Cardiac septum (tissue), 1 donor: Measurements from ENCODE around the gene DTNBP1. TPM values are rescaled to one million over a fixed set of nuclear protein-coding genes. Genes with fewer than 3 reads are reported as not detected.

ENCODE experiments used
- DNase-seq: peaks from one replicate; pipeline ENCODE4 v3.0.0-alpha.2; 2020; ENCODE audit warnings: low spot score
- intact Hi-C: fragments of 100-400 bp; cut with DNase I; formaldehyde crosslinking; loops from one replicate; pipeline ENCODE4 v1.14.0; 2022
- total RNA-seq: library from RNA; stranded (reverse); fragmentation: NEBNext Ultra II Directional; extraction: Animal tissue kit (Norgen Biotek cat#: 25700); gene quantifications from one replicate; pipeline ENCODE4 v1.2.1, GENCODE V29; 2021
- donor health status: DM: no; HTN: no; CAD: no.

The DTNBP1 gene
- total RNA-seq, 1 donor from 2014 or later, result 19.0 TPM

GRCh38 chr6:15522856-15523529 lies 139.8 kb downstream of the DTNBP1 start:
- no peak for DNase-seq
- intact Hi-C loops, result no loop called here

GRCh38 chr6:15522427-15522826 lies 140.4 kb downstream of the DTNBP1 start:
- DNase-seq, result no peak
- intact Hi-C loops, result no loop called here

- no peak for DNase-seq
- intact Hi-C loops, result no loop called here
Measured at GRCh38 chr6:15522026-15522425, 140.8 kb downstream of the DTNBP1 start.

DNA sequence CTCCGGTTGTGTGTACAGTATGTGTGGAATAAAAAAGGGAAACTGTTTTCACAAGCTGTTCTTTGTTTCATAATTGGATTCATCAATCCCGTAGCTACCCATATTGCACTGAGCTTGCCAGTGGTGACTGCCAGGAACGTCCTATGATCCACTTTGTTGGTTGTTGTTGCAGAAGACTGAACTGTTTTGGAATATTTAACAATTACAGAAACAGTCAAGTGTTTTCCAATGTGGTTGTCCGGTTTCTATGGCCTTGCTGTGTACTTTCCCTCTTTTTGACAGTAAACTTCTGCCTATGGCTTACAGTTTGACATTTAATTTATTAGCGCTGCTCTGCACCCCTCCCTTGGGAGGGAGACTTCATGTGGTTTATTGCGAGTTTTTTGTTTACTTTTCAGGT lies 141.2 kb downstream of the DTNBP1 start:
- intact Hi-C loops, result no loop called here
- no peak for DNase-seq

GRCh38 chr6:15520626-15521203 lies 142.1 kb downstream of the DTNBP1 start:
- DNase-seq, result no peak
- intact Hi-C loops, result no loop called here

- intact Hi-C loops, result loop anchor here (5.0 to 10.0 kb wide), 2 partner anchors 103 to 685 kb away; no protein-coding TSS in a partner anchor
- no peak for DNase-seq
Measured at GRCh38 chr6:15519681-15520080, 143.1 kb downstream of the DTNBP1 start.

- no peak for DNase-seq
- intact Hi-C loops, result loop anchor here (5.0 to 10.0 kb wide), 2 partner anchors 103 to 686 kb away; no protein-coding TSS in a partner anchor
Measured at GRCh38 chr6:15518878-15519277, 143.9 kb downstream of the DTNBP1 start.

GRCh38 chr6:15518057-15518456 lies 144.8 kb downstream of the DTNBP1 start:
- intact Hi-C loops, result loop anchor here (5.0 to 10.0 kb wide), 2 partner anchors 104 to 687 kb away; no protein-coding TSS in a partner anchor
- no peak for DNase-seq

- intact Hi-C loops, result loop anchor here (5.0 to 10.0 kb wide), 2 partner anchors 105 to 687 kb away; no protein-coding TSS in a partner anchor
- DNase-seq, result no peak
Measured at GRCh38 chr6:15517600-15517999, 145.2 kb downstream of the DTNBP1 start.

- intact Hi-C loops, result loop anchor here (5.0 to 10.0 kb wide), 2 partner anchors 105 to 688 kb away; no protein-coding TSS in a partner anchor
- DNase-seq, result no peak
Measured at GRCh38 chr6:15516923-15517560, 145.8 kb downstream of the DTNBP1 start.

DNA sequence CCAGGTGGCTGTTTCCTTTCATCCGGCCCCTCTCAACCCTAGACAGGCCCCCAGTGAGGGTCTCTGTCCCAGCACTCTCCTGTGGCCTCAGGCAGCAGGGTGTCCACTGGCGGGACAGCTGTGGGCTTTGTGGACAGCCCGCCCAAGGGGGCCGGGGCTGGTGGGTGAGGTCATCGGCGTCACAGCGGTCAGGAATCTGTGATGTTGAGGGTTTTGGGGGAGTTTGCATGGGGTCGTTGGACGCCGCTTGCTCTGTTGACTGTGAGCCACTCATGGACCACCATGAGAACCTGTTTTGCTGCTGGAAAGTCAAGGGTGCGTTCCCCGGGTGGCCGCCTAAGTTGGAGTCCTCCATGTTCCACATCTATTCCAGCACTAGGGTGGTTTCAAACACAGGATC lies 146.4 kb downstream of the DTNBP1 start:
- no peak for DNase-seq
- intact Hi-C loops, result loop anchor here (5.0 to 10.0 kb wide), 2 partner anchors 106 to 688 kb away; no protein-coding TSS in a partner anchor

DNA sequence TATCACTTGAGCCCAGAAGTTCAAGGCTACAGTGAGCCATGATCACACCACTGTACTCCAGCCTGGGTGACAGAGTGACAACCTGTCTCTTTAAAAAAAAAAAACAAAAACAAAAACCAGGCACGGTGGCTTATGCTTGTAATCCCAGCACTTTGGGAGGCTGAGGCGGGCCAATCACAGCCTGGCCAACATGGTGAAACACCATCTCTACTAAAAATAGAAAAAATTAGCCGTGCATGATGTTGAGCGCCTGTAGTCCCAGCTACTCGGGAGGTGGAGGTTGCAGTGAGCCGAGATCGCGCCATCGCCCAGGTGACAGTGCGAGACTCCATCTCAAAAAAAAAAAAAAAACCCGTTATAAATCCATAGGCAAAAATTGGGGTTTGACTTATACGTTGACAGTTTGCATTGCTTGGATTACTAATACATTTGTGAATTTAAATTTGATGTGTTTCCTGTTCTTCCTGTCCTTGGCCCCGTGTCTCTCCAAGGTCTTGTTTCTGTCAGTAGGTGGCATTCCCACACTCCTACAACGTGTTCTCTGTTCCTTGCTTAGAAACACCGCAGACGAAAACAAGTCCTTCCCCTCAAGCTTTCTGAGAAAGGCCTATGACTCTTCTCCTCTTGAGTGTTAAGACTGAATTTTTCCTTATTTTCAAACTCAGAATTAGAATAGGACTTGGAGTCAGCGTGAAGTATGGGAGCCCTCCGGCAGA lies 147.0 kb downstream of the DTNBP1 start:
- intact Hi-C loops, result loop anchor here (5.0 to 10.0 kb wide), 2 partner anchors 106 to 689 kb away; no protein-coding TSS in a partner anchor
- DNase-seq, result no peak

DNA sequence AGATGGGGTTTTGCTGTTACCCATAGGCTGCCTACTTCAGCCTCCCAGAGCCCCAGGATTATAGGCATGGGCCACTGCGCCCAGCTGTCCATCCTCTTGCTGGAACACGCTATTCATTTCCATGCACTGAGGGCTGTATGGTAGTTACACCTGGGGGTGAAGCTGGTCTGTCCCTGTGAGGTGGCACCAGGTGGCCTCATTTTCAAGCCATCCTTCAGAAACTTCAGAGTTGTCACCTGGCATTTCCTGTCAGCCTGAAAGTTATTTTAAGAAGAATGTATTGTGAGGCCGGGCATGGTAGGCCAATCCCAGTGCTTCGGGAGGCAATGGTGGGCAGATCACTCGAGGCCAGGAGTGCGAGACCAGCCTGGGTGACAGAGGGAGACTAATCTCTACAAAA lies 147.6 kb downstream of the DTNBP1 start:
- intact Hi-C loops, result loop anchor here (5.0 to 10.0 kb wide), 2 partner anchors 107 to 690 kb away; no protein-coding TSS in a partner anchor
- no peak for DNase-seq

DNA sequence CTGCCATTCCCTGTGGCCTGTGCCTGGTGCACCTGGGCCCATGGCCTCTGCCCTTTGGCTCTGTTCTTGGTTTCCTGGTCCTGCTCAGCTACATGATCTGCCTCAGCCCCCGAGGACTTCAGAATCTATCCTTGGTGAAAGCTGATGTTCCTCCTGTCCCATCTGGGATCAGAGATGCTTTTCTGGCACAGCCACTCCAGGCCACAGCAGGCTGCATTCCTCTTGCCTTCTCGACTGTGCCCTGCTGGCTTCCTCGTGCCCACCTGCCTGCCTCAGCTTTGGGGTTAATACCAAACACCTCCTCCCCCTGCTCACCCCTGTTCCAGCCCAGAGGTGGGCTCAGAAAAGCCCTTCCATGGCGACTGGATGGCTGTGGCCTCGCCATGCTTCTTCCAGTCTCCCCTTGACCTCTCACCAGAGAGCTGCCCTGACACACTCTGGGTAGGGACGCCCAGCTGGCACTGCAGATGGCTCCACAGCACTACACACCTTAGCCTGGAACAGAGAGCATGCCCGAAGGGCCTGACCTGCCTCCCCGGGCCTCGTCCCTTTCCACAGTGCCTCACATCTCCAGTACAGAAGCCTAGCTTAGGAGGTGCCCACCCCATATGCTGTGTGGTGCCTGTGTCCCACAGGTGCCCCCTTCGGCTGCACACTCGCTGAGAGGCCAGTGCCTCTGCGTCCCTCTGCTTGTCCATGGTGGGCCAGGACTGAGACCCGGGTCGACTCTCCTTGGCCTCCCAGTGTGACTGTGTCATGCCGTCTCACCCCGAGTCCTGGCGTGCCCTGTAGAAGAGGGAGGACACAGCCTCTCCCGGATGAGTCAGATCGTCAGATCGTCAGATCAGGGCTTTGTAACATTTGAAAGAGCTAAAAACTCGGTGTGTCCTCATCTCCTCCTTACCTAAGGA lies 148.8 kb downstream of the DTNBP1 start:
- intact Hi-C loops, result loop anchor here (10.0 kb wide), 1 partner anchor 691 kb away; no protein-coding TSS in a partner anchor
- no peak for DNase-seq

DNA sequence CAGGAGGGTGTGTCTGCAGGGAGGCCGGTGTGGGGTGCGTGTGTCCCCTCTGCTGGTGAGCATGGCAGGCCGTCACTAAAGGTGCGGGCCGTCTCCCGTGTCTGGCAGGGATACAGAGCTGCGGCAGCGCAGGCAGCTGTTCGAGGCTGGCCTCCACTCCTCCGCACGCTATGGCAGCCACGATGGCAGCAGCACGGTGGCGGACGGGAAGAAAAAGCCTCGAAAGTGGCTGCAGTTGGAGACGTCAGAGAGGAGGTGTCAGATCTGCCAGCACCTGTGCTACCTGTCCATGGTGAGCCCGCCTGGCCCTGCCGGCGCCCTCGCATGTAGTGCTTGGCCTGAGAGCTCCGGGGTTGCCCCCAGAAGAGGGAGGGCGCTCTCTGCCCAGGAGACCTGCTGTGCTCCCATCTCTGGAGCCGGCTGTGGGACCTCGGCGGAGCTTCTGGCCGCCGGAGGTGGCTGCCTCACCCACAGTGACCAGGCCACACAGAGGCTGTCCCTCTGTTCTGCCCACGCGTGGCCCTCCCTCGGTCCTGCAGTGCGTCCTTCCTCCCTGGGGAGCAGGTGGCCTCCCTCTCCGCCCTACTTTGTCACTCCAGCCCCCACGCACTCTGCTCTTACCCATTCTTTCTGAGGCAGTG lies 149.6 kb downstream of the DTNBP1 start:
- no peak for DNase-seq
- intact Hi-C loops, result loop anchor here (10.0 kb wide), 1 partner anchor 692 kb away; no protein-coding TSS in a partner anchor

DNA sequence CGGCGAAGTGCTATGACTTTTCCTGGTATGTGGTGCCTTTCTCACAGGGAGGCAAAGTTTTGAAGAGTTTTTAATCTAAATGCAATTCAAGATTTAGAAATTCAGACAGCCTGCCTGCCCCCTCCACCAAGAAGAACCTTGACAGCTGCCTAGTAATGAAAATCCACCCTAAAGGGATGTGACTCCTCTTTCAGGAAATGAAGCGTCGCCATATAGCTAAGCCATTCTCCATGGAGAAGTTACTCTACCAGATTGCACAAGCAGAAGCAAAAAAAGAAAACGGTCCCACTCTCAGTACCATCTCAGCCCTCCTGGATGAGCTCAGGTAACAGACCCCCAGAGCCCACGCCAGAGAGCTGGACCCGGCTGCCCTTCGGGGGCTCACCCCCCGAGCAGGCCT lies 150.1 kb downstream of the DTNBP1 start:
- intact Hi-C loops, result loop anchor here (10.0 kb wide), 1 partner anchor 692 kb away; no protein-coding TSS in a partner anchor
- DNase-seq, result no peak

- intact Hi-C loops, result loop anchor here (10.0 kb wide), 1 partner anchor 693 kb away; no protein-coding TSS in a partner anchor
- no peak for DNase-seq
Measured at GRCh38 chr6:15512126-15512525, 150.7 kb downstream of the DTNBP1 start.
